Activated CD4-positive, alpha-beta T cell treated with anti-CD3 and anti-CD28 coated beads, Interleukin-2, Interleukin-6, amounts not matched to agents 100 ng/mL and 50 ng/mL, durations not matched to agents 16 hours and 8 hours (primary cell): ENCODE results near the gene MDP1.

Source experiments
- DNase-seq: peaks from one replicate; pipeline ENCODE4 v3.0.0-alpha.2; 2020

The MDP1 gene

DNA sequence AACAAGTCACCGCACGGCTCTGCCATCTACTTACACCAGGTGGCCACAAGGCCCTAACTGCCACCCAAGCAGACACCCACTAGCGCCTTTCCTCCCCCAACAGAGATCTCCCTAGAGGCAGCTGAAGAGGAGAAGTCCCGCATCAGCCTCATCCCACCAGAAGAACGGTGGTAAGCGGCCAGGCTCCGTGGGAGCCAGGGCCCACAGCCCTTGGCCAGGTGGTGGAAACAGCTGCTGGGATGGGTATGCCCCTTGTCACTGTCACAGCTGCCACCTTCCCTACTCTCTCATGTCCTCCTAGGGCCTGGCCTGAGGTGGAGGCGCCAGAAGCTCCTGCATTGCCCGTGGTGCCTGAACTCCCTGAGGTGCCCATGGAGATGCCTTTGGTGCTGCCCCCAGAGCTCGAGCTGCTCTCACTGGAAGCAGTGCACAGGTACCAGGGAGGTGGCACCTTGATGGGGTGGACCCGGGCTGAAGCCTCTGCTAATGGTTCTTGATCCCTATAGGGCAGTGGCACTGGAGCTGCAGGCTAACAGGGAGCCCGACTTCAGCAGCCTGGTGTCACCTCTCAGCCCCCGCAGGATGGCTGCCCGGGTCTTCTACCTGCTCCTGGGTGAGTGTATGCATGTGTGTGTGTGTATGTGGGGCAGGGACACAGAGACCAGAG lies 36.4 kb downstream of the MDP1 start:
- DNase-seq, result no peak

DNA sequence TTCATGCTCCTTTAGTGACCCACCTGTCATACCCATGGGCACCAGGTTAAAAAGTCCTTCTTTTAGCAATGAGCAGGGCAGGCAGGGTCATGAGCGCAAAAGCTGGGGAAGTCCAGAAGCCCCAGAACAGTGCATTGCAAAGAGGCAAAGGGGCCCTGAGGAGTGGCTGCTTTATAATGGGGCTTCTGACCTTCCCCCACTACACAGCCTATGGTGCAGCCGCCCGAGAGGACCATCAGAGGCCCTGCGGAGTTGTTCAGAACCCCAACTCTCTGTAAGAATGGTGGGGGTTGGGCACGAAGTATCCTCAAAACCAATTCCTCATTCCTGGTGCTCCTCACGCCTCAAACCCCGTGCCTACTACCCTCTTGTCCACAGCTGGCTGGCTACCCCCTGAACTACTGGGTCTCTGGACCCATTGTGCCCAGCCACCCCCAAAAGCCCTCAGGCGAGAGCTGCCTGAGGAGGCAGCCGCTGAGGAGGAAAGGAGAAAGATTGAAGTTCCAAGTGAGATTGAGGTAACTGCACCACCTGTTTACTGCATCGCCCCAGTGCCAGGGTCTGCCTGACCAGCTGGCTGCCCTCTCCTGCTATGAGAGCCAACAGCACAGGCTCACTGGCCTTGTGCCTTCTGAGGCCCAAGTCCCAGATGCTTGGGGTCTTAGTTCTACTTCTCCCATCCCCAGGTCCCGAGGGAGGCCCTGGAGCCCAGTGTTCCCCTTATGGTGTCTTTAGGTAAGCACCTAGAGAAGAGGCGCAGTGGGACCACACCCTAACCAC lies 37.3 kb downstream of the MDP1 start:
- no peak for DNase-seq

DNA sequence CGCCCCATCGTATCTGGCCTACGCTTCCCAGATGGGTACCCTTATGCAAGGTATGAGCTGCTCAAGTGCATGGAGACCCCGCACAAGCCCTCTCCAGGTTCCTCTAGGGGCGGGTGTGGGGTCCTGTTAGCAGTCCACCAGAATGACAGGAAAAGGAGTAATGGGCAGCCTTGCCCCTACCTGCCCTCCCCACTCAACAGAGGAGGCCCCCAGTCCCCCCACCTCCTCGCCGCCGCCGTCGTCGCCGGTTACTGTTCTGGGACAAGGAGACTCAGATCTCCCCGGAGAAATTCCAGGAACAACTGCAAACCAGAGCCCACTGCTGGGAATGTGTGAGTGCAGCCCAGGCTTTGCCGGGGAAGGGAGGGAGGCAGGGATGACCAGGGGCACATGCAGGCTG lies 38.0 kb downstream of the MDP1 start:
- no peak for DNase-seq

DNA sequence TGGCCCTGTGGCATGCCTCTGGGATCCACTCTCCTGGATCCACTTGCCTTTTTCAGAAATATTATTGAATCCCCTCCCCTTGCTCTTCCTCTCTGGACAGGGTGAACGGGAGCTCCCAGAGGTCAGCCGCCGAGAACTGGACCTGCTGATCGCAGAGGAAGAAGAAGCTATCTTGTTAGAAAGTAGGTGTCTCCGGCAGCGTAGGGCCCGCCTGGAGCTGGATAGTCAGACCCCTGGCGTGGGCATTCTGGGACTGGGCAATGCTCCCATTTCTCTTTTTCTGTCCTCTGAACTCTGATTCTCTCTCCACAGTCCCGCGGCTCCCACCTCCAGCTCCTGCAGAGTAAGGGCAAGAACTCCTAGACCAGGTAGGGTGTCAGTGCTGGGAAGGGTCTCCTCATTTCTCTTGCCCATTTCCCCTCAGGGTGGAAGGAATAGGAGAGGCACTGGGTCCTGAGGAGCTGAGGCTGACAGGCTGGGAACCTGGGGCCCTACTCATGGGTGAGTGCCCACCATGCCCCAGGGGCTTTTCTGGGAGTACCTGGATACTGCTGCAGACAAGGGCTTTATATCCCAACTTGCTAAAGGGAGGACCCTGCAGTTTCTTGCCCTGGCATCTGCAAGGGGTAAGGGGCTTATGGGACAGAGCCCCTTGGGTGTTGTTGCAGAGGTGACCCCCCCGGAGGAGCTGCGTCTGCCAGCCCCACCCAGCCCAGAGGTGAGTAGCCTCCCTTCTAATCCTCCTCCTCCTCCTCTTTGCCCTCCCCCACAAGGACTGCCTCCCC lies 38.6 kb downstream of the MDP1 start:
- DNase-seq, result no peak

DNA sequence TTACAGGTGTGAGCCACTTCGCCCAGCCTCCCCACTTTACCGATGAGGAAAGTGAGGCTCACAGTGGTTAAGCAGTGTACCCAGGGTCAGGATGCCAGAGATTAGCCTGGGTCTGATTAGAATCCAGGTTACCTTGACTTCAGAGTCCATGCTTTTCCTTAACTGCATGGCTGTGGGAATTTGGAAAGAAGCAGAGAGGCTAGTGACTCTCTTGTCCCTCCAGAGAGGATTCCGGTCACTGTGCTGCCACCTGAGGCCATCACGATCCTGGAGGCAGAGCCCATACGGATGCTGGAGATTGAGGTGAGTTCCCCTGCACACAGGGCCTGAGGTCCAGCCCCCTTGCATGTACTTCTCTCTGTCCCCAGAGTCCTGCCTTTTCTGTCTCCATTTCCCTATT lies 39.3 kb downstream of the MDP1 start:
- DNase-seq, result no peak

DNA sequence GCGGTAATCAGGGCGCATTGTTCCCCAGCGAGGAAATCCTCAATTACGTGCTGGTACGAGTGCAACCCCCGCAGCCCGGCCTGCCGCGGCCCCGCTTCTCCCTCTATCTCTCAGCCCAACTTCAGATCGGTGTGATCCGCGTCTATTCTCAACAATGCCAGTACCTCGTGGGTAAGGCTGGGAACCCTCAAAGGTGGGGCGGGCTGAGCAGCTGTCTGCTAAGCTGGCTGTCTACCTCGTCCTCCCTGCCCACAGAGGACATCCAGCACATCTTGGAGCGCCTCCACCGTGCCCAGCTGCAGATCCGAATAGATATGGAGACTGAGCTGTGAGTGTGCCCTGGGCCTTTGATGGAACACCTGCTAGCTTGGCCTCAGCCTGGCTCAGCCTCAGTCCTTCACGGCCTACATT lies 43.0 kb downstream of the MDP1 start:
- no peak for DNase-seq

GRCh38 chr14:24172261-24172860 lies 43.5 kb downstream of the MDP1 start:
- DNase-seq, result no peak

DNA sequence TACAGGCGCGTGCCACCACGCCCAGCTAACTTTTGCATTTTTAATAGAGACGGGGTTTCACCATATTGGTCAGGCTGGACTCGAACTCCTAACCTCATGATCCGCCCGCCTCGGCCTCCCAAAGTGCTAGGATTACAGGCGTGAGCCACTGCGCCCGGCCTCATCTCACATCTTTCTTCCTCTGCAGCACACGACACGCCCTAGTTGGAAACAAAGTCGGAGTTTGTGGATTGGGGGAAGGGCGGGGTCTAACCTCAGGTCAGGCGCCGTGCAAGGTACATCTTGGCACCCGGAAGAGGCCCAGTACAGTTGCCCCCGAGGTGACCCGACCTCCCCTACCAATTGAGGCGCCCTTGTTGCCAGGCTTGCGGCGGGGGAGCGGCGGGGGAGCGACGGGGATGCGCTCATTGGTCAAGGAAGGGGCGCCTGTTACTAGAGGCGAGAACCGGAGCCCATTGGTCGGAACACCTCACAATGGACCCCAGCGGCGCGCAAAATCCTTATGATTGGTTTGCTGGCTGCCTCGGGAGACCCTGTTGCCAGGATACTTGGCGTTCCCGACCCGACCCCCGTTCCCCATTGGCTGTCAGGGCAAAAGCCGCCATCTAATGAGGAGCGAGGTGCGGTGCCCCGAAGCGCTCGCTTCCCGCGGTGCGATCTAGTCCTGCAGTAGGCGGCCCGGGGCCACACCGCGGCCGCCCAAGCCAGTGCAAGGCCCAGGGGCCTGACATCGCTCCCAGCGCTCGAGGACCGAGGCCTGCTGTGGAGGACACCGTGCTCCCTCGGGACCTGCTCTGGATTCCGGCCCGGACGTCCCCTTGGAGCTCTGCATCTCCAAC lies 44.2 kb downstream of the MDP1 start, which contains the start of gene REC8:
Gene REC8 (plus strand): TSS at position 659 of the 839 bp plus-strand sequence. CDS start 473 bp downstream, outside the sequence.
- DNase-seq, result peak; percentile 73

DNA sequence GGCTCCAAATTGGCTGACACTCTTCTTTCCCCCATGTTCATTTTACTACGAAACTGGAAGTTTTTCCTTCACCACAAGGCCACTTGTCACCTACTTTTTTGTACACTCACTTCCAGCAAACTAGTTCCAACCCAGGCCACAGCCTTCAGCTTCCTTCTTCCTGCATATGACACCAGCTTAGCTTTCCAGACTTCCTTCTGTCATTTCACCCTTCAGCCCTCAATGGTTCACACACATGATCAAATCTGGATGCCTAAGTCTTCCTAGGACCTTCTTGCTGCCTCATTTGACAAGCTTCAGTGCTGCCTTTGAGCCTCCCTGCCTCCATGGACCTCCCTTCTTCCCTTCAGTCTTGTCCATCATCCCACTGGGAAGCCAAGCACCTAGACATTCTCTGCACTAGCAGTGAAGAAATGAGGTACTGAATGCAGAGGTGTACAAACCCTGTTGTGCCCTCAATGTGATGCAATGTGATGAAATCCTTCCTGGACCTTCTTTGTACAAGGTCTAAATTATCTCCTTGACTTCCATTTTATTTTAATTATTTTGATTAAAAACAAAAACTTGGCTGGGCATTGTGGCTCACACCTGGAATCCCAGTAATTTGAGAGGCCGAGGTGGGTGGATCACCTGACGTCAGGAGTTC lies 48.3 kb downstream of the MDP1 start:
- no peak for DNase-seq

DNA sequence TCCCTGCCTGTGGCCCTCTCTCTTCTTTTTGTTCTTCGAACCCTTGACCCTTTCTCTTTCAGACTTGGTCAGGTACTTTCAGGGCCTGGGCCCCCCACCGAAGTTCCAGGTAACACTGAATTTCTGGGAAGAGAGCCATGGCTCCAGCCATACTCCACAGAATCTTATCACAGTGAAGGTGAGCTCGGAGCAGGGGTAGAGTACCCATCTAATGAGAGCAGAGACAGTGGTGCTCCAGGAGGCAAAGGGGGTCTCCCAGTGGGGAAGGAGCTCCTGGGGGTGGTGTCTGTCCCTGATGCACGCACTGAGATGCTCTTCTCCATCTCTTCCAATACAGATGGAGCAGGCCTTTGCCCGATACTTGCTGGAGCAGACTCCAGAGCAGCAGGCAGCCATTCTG lies 50.1 kb downstream of the MDP1 start:
- no peak for DNase-seq

GRCh38 chr14:24164518-24164991 lies 51.3 kb downstream of the MDP1 start:
- DNase-seq, result no peak
